Adrenal gland (tissue), 5 donors: ENCODE measurements around the gene ZBTB46.
"Not testable (repeated sequence)": the region's sequence is repeated elsewhere in the genome, so short reads cannot be mapped to it uniquely, and the experiment has no call there.

Experiments used
- CTCF ChIP-seq, 6 experiments: fragments of 450-650 bp in 4 of 6; fragments of 200-600 bp in 2 of 6; sonication (generic) in 1 of 6; IDR thresholded peaks; 1 replicate in 5 of 6; 2 replicates in 1 of 6; pipeline versions ENCODE4 v1.5.1 to v1.8.0; 2016 to 2021; ENCODE audit warnings: antibody characterized with exemption in 6 of 6, mild to moderate bottlenecking in 2 of 6, moderate library complexity in 1 of 6
- POLR2A ChIP-seq, 2 donors: fragments of 450-650 bp; IDR thresholded peaks; one replicate each; pipeline ENCODE4 v1.6.1; 2017; ENCODE audit warnings: antibody characterized with exemption in 2 of 2, mild to moderate bottlenecking in 2 of 2, moderate library complexity in 1 of 2
- donor health status: DM: no; HTN: no; CAD: no.

- not testable (repeated sequence) for TF ChIP-seq CTCF, POLR2A (IDR thresholded peaks at IDR 0.05)
Measured at GRCh38 chr20:63776875-63777274, 54.2 kb downstream of the ZBTB46 start.
